Glomerular visceral epithelial cell (primary cell): ENCODE data around the gene CABLES2.

Experiments
- DNase-seq: peaks from one replicate; pipeline ENCODE4 v3.0.0-alpha.2; 2016; ENCODE audit errors: extremely low spot score

Gene CABLES2

GRCh38 chr20:62417981-62418708, 11.1 kb upstream of the CABLES2 start:
- DNase-seq, result no peak

GRCh38 chr20:62416651-62417637, 9.9 kb upstream of the CABLES2 start:
- DNase-seq, result no peak

GRCh38 chr20:62415354-62416111, 8.4 kb upstream of the CABLES2 start:
- DNase-seq, result no peak

GRCh38 chr20:62413896-62414481, 6.9 kb upstream of the CABLES2 start:
- no peak for DNase-seq

GRCh38 chr20:62413025-62413570, 6.0 kb upstream of the CABLES2 start:
- DNase-seq, result no peak

- no peak for DNase-seq
Measured at GRCh38 chr20:62412194-62413024, 5.3 kb upstream of the CABLES2 start.

- DNase-seq, result no peak
Measured at GRCh38 chr20:62411479-62412193, 4.6 kb upstream of the CABLES2 start.

- no peak for DNase-seq
Measured at GRCh38 chr20:62410746-62411478, 3.8 kb upstream of the CABLES2 start.

GRCh38 chr20:62409931-62410745, 3.1 kb upstream of the CABLES2 start:
- peak; percentile 79 for DNase-seq

GRCh38 chr20:62409086-62409853, 2.2 kb upstream of the CABLES2 start:
- DNase-seq, result no peak

- no peak for DNase-seq
Measured at GRCh38 chr20:62408640-62409039, 1.6 kb upstream of the CABLES2 start.

- DNase-seq, result no peak
Measured at GRCh38 chr20:62408055-62408454, 970 bp upstream of the CABLES2 start.

- no peak for DNase-seq
Measured at GRCh38 chr20:62406635-62407176, 379 bp downstream of the CABLES2 start.

- DNase-seq, result no peak
Measured at GRCh38 chr20:62405981-62406513, 1.0 kb downstream of the CABLES2 start.

- DNase-seq, result peak; percentile 44
Measured at GRCh38 chr20:62405108-62405980, 1.7 kb downstream of the CABLES2 start.

- no peak for DNase-seq
Measured at GRCh38 chr20:62404761-62405107, 2.4 kb downstream of the CABLES2 start.
